ENCODE measurements around the gene SPECC1L.

- TF ChIP-seq, protein P1, sequence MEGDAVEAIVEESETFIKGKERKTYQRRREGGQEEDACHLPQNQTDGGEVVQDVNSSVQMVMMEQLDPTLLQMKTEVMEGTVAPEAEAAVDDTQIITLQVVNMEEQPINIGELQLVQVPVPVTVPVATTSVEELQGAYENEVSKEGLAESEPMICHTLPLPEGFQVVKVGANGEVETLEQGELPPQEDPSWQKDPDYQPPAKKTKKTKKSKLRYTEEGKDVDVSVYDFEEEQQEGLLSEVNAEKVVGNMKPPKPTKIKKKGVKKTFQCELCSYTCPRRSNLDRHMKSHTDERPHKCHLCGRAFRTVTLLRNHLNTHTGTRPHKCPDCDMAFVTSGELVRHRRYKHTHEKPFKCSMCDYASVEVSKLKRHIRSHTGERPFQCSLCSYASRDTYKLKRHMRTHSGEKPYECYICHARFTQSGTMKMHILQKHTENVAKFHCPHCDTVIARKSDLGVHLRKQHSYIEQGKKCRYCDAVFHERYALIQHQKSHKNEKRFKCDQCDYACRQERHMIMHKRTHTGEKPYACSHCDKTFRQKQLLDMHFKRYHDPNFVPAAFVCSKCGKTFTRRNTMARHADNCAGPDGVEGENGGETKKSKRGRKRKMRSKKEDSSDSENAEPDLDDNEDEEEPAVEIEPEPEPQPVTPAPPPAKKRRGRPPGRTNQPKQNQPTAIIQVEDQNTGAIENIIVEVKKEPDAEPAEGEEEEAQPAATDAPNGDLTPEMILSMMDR (IDR thresholded peaks at IDR 0.05 in 2 of 3, conservative IDR thresholded peaks at IDR 0.05 in 1 of 3; ENCODE audit: borderline replicate concordance in 1 of 3, insufficient read depth in 1 of 3, low read depth in 2 of 3, low read length in 2 of 3) = no peak
- no peak for TF ChIP-seq EGR1 (IDR thresholded peaks at IDR 0.05; ENCODE audit: low read depth)
- no peak for TF ChIP-seq ZNF274 (IDR thresholded peaks at IDR 0.05; ENCODE audit: low read depth, low read length)
- no peak for TF ChIP-seq SP1 (IDR thresholded peaks at IDR 0.05; ENCODE audit: low read depth)
- no peak for TF ChIP-seq JUND (IDR thresholded peaks at IDR 0.05)
- TF ChIP-seq FOSL1 (IDR thresholded peaks at IDR 0.05; ENCODE audit: low read depth) = no peak
- no peak for TF ChIP-seq ZBTB33 (IDR thresholded peaks at IDR 0.05; ENCODE audit: extremely low read depth, insufficient replicate concordance, low read length)
- TF ChIP-seq RAD21 (IDR thresholded peaks at IDR 0.05; ENCODE audit: low read depth) = no peak
- TF ChIP-seq, protein P2, sequence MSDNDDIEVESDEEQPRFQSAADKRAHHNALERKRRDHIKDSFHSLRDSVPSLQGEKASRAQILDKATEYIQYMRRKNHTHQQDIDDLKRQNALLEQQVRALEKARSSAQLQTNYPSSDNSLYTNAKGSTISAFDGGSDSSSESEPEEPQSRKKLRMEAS (IDR thresholded peaks at IDR 0.05) = no peak
- no peak for TF ChIP-seq EZH2phosphoT487 (IDR thresholded peaks at IDR 0.05; ENCODE audit: borderline replicate concordance)
- TF ChIP-seq YY1 (IDR thresholded peaks at IDR 0.05; ENCODE audit: extremely low read depth, insufficient replicate concordance, low read depth, low read length) = no peak
- no peak for TF ChIP-seq REST (IDR thresholded peaks at IDR 0.05; ENCODE audit: low read depth)
These were observed 143.2 kb downstream of the SPECC1L start for GRCh38 chr22:24413736-24414385.
